T47D (cell line): ENCODE results near the gene SH3RF2.
"Not testable (repeated sequence)": the region's sequence is repeated elsewhere in the genome, so short reads cannot be mapped to it uniquely, and the experiment has no call there.

Experiments
- DNase-seq, 2 experiments: peaks; one replicate each; pipeline versions ENCODE4 v3.0.0 to v3.0.0-alpha.2; 2011 to 2012; ENCODE audit warnings: low read depth in 1 of 2, low spot score in 1 of 2
- JUND ChIP-seq: IDR thresholded peaks from 2 replicates; pipeline ENCODE4 v1.6.1; 2012; ENCODE audit warnings: low read depth
- in situ Hi-C: cut with HindIII; loops from 2 replicates; pipeline ENCODE4 v1.10.0; 2016; ENCODE audit warnings: low sequenced_read_pairs, low pct_unique_long_range_greater_than_20kb

SH3RF2 gene

GRCh38 chr5:145962001-145962400 is 25.6 kb downstream of the SH3RF2 start:
- no peak for TF ChIP-seq JUND
- DNase-seq: no peak
- in situ Hi-C loops: no loop called here

GRCh38 chr5:145964008-145964407 is 27.6 kb downstream of the SH3RF2 start:
- DNase-seq, in situ Hi-C loops: not testable (repeated sequence)

GRCh38 chr5:145965804-145966203 is 29.4 kb downstream of the SH3RF2 start:
- in situ Hi-C loops: no loop called here
- no peak for TF ChIP-seq JUND
- DNase-seq: no peak

GRCh38 chr5:145967296-145967695 is 30.9 kb downstream of the SH3RF2 start:
- DNase-seq: no peak
- in situ Hi-C loops: no loop called here

GRCh38 chr5:145968970-145969713 is 32.8 kb downstream of the SH3RF2 start:
- peak; percentile 25; the same call in 1 of the 2 replicates for TF ChIP-seq JUND
- in situ Hi-C loops: no loop called here
- DNase-seq: peak; percentile 42 to 48

More at GRCh38 chr5:145967296-145967695, 30.9 kb downstream of the SH3RF2 start:
- no peak for TF ChIP-seq JUND

- in situ Hi-C loops: no loop called here
- TF ChIP-seq JUND: no peak
- no peak for DNase-seq
Measured at GRCh38 chr5:145969714-145970092, 33.3 kb downstream of the SH3RF2 start.

GRCh38 chr5:145971108-145971507 is 34.7 kb downstream of the SH3RF2 start:
- DNase-seq: no peak
- in situ Hi-C loops: no loop called here
- TF ChIP-seq JUND: no peak

GRCh38 chr5:145971701-145972100 is 35.3 kb downstream of the SH3RF2 start:
- TF ChIP-seq JUND: no peak
- DNase-seq: no peak
- in situ Hi-C loops: no loop called here

GRCh38 chr5:145975001-145975360 is 38.6 kb downstream of the SH3RF2 start:
- in situ Hi-C loops: no loop called here
- no peak for TF ChIP-seq JUND
- DNase-seq: no peak

GRCh38 chr5:145975361-145976066 is 39.1 kb downstream of the SH3RF2 start:
- in situ Hi-C loops: no loop called here
- no peak for TF ChIP-seq JUND
- no peak for DNase-seq

- no peak for TF ChIP-seq JUND
- no peak for DNase-seq
- in situ Hi-C loops: no loop called here
Measured at GRCh38 chr5:145976431-145977155, 40.2 kb downstream of the SH3RF2 start.

GRCh38 chr5:145978171-145978570 is 41.8 kb downstream of the SH3RF2 start:
- in situ Hi-C loops: no loop called here
- DNase-seq: no peak
- no peak for TF ChIP-seq JUND

GRCh38 chr5:145978708-145979107 is 42.3 kb downstream of the SH3RF2 start:
- in situ Hi-C loops: no loop called here
- TF ChIP-seq JUND: no peak
- DNase-seq: no peak
